Testis (tissue), 3 donors: ENCODE measurements around the gene CHIT1. TPM values are rescaled to one million over a fixed set of nuclear protein-coding genes. Genes with fewer than 3 reads are reported as not detected.

Source experiments
- DNase-seq: peaks from one replicate; pipeline ENCODE4 v3.0.0-alpha.2; 2019
- H3K27ac ChIP-seq, 2 donors: fragments of 200-600 bp; sonication (generic); one replicate each; pipeline ENCODE4 v1.5.1; 2019
- H3K27me3 ChIP-seq: fragments of 200-600 bp; sonication (generic); one replicate; pipeline ENCODE4 v1.5.1; 2019
- H3K36me3 ChIP-seq: fragments of 200-600 bp; sonication (generic); one replicate; pipeline ENCODE4 v1.5.1; 2017; ENCODE audit warnings: low read depth; ENCODE audit errors: missing control alignments
- H3K4me1 ChIP-seq: fragments of 200-600 bp; sonication (generic); one replicate; pipeline ENCODE4 v1.5.1; 2019
- H3K4me3 ChIP-seq, 2 donors: fragments of 200-600 bp; sonication (generic); one replicate each; pipeline ENCODE4 v1.5.1; 2017 to 2019
- H3K9me3 ChIP-seq: fragments of 200-600 bp; sonication (generic); one replicate; pipeline ENCODE4 v1.5.1; 2017
- CTCF ChIP-seq, 3 experiments: fragments of 450-650 bp in 2 of 3; fragments of 200-600 bp in 1 of 3; sonication (generic) in 1 of 3; IDR thresholded peaks; one replicate each; pipeline ENCODE4 v1.5.1; 2016 to 2019; ENCODE audit warnings: antibody characterized with exemption in 3 of 3, mild to moderate bottlenecking in 2 of 3, moderate library complexity in 1 of 3
- POLR2A ChIP-seq: fragments of 450-650 bp; IDR thresholded peaks from one replicate; pipeline ENCODE4 v1.6.1; 2017; ENCODE audit warnings: antibody characterized with exemption, mild to moderate bottlenecking, moderate library complexity
- WGBS, 2 donors: methylation state at CpG; one replicate each; pipeline ENCODE4 v1.1.5; 2018; 5-methylcytosine and 5-hydroxymethylcytosine counted together
- intact Hi-C: fragments of 100-400 bp; cut with DNase I; formaldehyde crosslinking; loops from one replicate; pipeline ENCODE4 v1.15.1; 2023; ENCODE audit warnings: low total_unique reads
- polyA plus RNA-seq: library from polyadenylated mRNA; stranded (reverse); fragments of 350-450 nt; fragmentation: Illumina TruSeq; extraction: RNeasy Lipid Tissue Mini Kit (QIAGEN cat#74804); gene quantifications from one replicate; pipeline ENCODE4 v1.2.3, GENCODE V29; 2014; ENCODE audit warnings: low read depth, low replicate concordance; ENCODE audit not compliant: insufficient read depth
- total RNA-seq, 2 donors: library from RNA; depleted of rRNA; stranded (reverse); fragments of >200 nt; gene quantifications; one replicate each; pipeline ENCODE4 v1.2.3, GENCODE V29; 2016

CHIT1 gene
- total and polyA plus RNA-seq, 3 donors from 2014 or later: 0.08 to 9.9 (median 0.62) TPM

DNA sequence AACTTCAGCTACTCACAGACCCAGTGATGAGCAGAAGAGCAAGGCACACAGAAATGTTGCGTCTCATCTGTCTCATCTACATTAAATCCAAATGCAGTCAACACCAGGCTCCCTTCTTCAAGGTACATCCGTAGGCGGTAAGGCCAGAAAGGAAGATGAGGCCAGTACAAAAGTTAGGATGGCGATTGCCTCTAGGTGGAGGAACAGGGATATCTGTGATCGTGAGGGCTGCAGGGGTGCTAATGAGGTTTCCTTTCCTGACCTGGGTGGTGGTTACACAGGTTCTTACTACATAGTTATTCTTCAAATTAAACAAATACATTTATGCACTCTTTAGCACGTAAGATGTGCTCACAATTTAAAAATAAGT lies 52.5 kb downstream of the CHIT1 start:
- intact Hi-C loops: no loop called here
- Histone ChIP-seq H3K27ac (no peak overlapping the region), H3K9me3 (no peaks in the 10 kb centered on the region), H3K4me1 (peaks cover 37% of the 10 kb centered on the region), H3K4me3 (no peak overlapping the region), H3K36me3 (no peaks in the 10 kb centered on the region), H3K27me3 (no peaks in the 10 kb centered on the region)
- DNase-seq: no peak
- WGBS, 2 donors: 90 to 96% methylated on average over 6 of the region's 6 CpGs
- TF ChIP-seq POLR2A: no peak
- no peak for TF ChIP-seq CTCF (IDR thresholded peaks at IDR 0.05)

GRCh38 chr1:203176273-203177035 lies 53.0 kb downstream of the CHIT1 start:
- 90 to 93% methylated on average over 8 to 9 of the region's 9 CpGs for WGBS, 2 donors
- Histone ChIP-seq H3K27ac (no peak overlapping the region), H3K4me1 (peaks cover 31% of the 10 kb centered on the region), H3K27me3 (no peaks in the 10 kb centered on the region), H3K9me3 (no peaks in the 10 kb centered on the region), H3K4me3 (no peak overlapping the region), H3K36me3 (no peaks in the 10 kb centered on the region)
- TF ChIP-seq CTCF (IDR thresholded peaks at IDR 0.05): no peak
- no peak for DNase-seq
- intact Hi-C loops: no loop called here

- H3K4me3 ChIP-seq: no peak overlapping the region
- intact Hi-C loops: no loop called here
- H3K36me3 ChIP-seq: no peaks in the 10 kb centered on the region
- no peaks in the 10 kb centered on the region for H3K27me3 ChIP-seq
- H3K4me1 ChIP-seq: peaks cover 28% of the 10 kb centered on the region
- TF ChIP-seq POLR2A (no peak), CTCF (IDR thresholded peaks at IDR 0.05) (no peak)
- peak; percentile 63 for DNase-seq
- WGBS, 2 donors: 47 to 72% methylated on average over 8 to 9 of the region's 9 CpGs
- H3K9me3 ChIP-seq: no peaks in the 10 kb centered on the region
- H3K27ac ChIP-seq: no peak overlapping the region
Observed at GRCh38 chr1:203175827-203176241, 53.6 kb downstream of the CHIT1 start.

DNA sequence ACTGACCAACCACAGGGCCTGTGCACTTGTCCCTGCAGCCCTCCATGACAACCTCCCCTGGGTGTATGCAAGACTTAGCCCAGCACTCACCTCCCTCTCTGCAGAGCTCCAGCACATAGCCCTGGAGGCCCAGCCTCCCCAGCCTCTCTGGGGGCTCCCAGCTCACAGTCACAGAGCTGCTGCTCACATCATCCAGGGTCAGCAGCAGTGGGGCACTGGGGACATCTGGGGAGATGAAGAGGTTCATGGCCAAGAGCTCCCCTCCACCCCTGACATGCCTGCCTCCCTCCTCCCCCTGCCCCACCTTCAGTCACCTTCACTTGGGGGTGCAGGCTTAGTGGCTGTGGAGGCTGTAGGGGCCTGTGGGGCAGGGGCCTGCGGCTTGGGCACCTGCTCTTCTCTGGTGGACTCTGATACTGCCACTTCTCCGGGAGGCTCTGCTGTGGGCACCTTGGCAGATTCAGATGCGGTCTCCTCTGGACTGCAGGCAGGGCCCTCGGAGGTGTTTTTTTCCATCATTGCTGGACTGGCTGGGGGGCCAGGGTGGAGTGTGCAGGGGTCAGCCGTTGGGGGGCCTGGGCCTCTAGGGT lies 54.1 kb downstream of the CHIT1 start, which contains the start of gene MYBPH:
MYBPH (minus strand) TSS at position 590 of the 590 bp plus-strand sequence; CDS start at position 519, 71 bp downstream.
- WGBS, 2 donors: 79% methylated on average over 5 of the region's 5 CpGs; no CpG with 5 or more reads in 1 of the 2 donors
- Histone ChIP-seq H3K36me3 (no peaks in the 10 kb centered on the region), H3K9me3 (no peaks in the 10 kb centered on the region), H3K4me1 (peaks cover 28% of the 10 kb centered on the region), H3K27ac (no peak within 1 kb of the TSS), H3K4me3 (no peak within 1 kb of the TSS), H3K27me3 (no peaks in the 10 kb centered on the region)
- DNase-seq: no peak
- intact Hi-C loops: no loop called here
- TF ChIP-seq CTCF (IDR thresholded peaks at IDR 0.05): no peak
- no peak for TF ChIP-seq POLR2A
